ENCODE results near the gene LDLRAD4. TPM values are rescaled to one million over a fixed set of nuclear protein-coding genes. Genes with fewer than 3 reads are reported as not detected.

Gene LDLRAD4
- total RNA-seq, 4 donors from 2014 or later: 14.0 to 36.9 (median 29.3) TPM

DNA sequence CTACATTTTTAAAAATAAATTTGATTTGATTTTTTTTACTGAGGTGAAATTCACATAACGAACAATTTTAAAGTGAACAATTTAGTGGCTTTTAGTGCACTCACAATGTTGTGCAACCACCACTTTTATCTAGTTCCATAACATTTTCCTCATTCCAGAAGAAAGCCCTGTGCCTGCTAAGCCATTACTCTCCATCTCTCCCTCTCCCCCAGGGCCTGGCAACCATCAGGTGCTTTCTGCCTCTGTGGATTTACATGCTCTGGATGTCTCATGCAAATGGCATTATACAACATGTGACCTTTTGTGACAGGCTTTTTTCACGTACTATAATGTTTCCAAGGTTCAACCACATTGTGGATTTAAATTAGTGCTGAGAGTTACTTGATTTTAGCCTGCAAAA, 19.9 kb upstream of the LDLRAD4 start:
- no peak for DNase-seq (ENCODE audit: low spot score in 2 of 2)
- H3K36me3 ChIP-seq: no peaks in the 10 kb centered on the region
- TF ChIP-seq, protein P1, sequence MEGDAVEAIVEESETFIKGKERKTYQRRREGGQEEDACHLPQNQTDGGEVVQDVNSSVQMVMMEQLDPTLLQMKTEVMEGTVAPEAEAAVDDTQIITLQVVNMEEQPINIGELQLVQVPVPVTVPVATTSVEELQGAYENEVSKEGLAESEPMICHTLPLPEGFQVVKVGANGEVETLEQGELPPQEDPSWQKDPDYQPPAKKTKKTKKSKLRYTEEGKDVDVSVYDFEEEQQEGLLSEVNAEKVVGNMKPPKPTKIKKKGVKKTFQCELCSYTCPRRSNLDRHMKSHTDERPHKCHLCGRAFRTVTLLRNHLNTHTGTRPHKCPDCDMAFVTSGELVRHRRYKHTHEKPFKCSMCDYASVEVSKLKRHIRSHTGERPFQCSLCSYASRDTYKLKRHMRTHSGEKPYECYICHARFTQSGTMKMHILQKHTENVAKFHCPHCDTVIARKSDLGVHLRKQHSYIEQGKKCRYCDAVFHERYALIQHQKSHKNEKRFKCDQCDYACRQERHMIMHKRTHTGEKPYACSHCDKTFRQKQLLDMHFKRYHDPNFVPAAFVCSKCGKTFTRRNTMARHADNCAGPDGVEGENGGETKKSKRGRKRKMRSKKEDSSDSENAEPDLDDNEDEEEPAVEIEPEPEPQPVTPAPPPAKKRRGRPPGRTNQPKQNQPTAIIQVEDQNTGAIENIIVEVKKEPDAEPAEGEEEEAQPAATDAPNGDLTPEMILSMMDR (IDR thresholded peaks at IDR 0.05): no peak
- TF ChIP-seq POLR2A (IDR thresholded peaks at IDR 0.05) (no peak), EP300 (IDR thresholded peaks at IDR 0.05) (no peak)
- 94 to 100% methylated on average over 2 of the region's 2 CpGs for WGBS, 2 donors
- no peaks in the 10 kb centered on the region for H3K27me3 ChIP-seq
- H3K27ac ChIP-seq: no peak overlapping the region
- H3K9me3 ChIP-seq: peaks cover 0 to 43% (median 5%) of the 10 kb centered on the region in 4 donors
- no peaks in the 10 kb centered on the region for H3K4me1 ChIP-seq
- no peak overlapping the region for H3K4me3 ChIP-seq

DNA sequence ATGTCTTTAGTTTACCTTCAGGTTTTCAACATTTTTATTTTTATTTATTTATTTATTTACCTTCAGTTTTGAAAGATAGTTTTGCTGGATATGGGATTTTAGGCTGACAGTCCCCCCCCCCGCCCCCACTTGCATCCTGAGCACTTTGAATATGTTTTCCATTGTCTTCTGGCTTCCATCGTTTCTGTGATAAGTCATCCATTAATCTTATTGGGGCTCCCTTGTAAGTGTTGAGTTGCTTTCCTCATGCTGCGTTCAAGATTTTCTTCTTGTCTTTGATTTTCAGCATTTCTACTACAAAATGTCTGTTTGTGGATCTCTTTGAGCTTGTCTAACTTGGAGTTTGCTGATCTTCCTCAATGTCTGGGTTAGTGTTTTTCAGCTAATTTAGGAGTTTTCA, 19.4 kb upstream of the LDLRAD4 start:
- Histone ChIP-seq H3K36me3 (no peaks in the 10 kb centered on the region), H3K27me3 (no peaks in the 10 kb centered on the region), H3K4me3 (no peak overlapping the region), H3K9me3 (peaks cover 0 to 40% (median 5%) of the 10 kb centered on the region in 4 donors), H3K4me1 (no peaks in the 10 kb centered on the region), H3K27ac (no peak overlapping the region)
- TF ChIP-seq POLR2A (IDR thresholded peaks at IDR 0.05) (no peak), EP300 (IDR thresholded peaks at IDR 0.05) (no peak)
- TF ChIP-seq, protein P1 (IDR thresholded peaks at IDR 0.05): no peak
- 79 to 85% methylated on average over 3 of the region's 3 CpGs for WGBS, 2 donors
- DNase-seq (ENCODE audit: low spot score in 2 of 2): no peak

DNA sequence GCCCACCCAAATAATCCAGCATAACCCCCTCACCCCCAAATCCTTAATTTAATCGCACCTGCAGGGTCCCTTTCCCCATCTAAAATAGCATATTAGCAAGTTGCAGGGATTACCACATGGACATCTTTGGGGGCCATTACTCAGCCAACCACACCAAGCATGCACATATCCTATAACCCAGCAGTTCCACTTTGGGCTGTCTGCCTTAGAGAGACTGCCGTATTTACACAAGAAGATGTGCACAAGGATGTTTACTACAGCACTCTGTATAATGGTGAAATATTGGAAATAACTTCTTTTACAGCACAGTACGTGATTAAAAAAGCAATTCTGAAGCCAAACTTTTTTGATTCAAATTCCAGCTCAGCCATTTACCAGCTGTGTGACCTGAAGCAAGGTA, 17.3 kb upstream of the LDLRAD4 start:
- peaks cover 0 to 33% (median 5%) of the 10 kb centered on the region in 4 donors for H3K9me3 ChIP-seq
- whole genome bisulfite sequencing, 2 donors: 83 to 84% methylated on average over 3 of the region's 3 CpGs
- H3K27me3 ChIP-seq: no peaks in the 10 kb centered on the region
- H3K27ac ChIP-seq: no peak overlapping the region
- no peak for DNase-seq (ENCODE audit: low spot score in 2 of 2)
- no peaks in the 10 kb centered on the region for H3K36me3 ChIP-seq
- TF ChIP-seq POLR2A (IDR thresholded peaks at IDR 0.05) (no peak), EP300 (IDR thresholded peaks at IDR 0.05) (no peak)
- TF ChIP-seq, protein P1 (IDR thresholded peaks at IDR 0.05): no peak
- no peaks in the 10 kb centered on the region for H3K4me1 ChIP-seq
- no peak overlapping the region for H3K4me3 ChIP-seq

DNA sequence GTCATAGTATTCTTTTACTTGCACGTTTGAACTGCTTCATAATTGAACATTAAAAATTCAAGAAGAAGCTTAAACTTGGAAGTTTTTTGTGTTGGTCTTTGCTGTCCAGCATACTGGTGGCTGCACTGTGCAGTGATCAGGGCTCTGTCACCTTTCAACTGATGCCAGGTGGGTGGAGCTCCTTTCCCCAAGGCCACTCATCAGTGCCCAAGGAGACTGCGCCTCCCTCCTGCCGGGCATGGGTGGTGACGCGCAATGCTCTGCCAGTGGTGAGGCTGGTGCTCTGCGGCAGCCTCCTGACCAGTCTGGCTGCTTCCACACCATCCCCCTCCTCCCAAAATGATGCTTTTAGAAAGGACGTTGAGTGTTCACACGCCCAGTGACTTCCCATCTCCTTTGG, 16.0 kb upstream of the LDLRAD4 start:
- 75 to 80% methylated on average over 8 of the region's 8 CpGs for WGBS, 2 donors
- Histone ChIP-seq H3K4me1 (no peaks in the 10 kb centered on the region), H3K9me3 (peaks cover 0 to 33% (median 5%) of the 10 kb centered on the region in 4 donors), H3K4me3 (no peak overlapping the region), H3K27me3 (no peaks in the 10 kb centered on the region), H3K36me3 (no peaks in the 10 kb centered on the region), H3K27ac (no peak overlapping the region)
- TF ChIP-seq, protein P1 (IDR thresholded peaks at IDR 0.05): no peak
- no peak for TF ChIP-seq EP300 (IDR thresholded peaks at IDR 0.05)
- TF ChIP-seq POLR2A (IDR thresholded peaks at IDR 0.05): no peak
- DNase-seq (ENCODE audit: low spot score in 2 of 2): no peak

DNA sequence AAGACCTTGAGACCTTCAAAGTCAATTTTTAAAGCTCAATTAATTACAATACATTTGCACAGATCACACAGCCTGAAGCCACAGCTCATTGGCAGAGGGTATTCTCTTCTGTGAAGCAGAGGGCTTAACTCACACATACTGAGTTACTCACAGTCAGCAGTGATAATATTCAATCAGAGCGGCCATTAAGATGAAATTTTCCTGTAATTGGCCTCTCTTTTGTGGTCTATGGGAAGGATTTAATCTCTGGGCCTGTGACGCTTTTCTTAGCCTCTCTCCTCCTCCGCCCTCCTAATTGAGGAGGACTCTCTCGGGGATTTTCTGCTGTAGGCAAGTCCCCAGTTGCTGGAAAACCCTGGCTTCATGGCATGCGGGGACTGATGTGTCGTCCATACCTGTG, 12.3 kb upstream of the LDLRAD4 start:
- Histone ChIP-seq H3K4me3 (no peak overlapping the region), H3K27me3 (no peaks in the 10 kb centered on the region), H3K4me1 (no peaks in the 10 kb centered on the region), H3K27ac (no peak overlapping the region), H3K9me3 (no peaks in the 10 kb centered on the region), H3K36me3 (no peaks in the 10 kb centered on the region)
- 79 to 89% methylated on average over 6 of the region's 6 CpGs for WGBS, 2 donors
- DNase-seq (ENCODE audit: low spot score in 2 of 2): no peak
- TF ChIP-seq EP300 (IDR thresholded peaks at IDR 0.05) (no peak), POLR2A (IDR thresholded peaks at IDR 0.05) (no peak)
- TF ChIP-seq, protein P1 (IDR thresholded peaks at IDR 0.05): no peak

Data from tibial nerve (tissue), 4 donors.